NCI-H1105 treated with DMSO at 0.1 percent for 48 hours (cell line): Measurements from ENCODE around the gene SFTA2.
"Not testable (repeated sequence)": the region's sequence is repeated elsewhere in the genome, so short reads cannot be mapped to it uniquely, and the experiment has no call there.

Experiments
- DNase-seq: peaks from one replicate; lab custom pipeline; 2025; lab: John Stamatoyannopoulos, UW

Gene SFTA2

DNA sequence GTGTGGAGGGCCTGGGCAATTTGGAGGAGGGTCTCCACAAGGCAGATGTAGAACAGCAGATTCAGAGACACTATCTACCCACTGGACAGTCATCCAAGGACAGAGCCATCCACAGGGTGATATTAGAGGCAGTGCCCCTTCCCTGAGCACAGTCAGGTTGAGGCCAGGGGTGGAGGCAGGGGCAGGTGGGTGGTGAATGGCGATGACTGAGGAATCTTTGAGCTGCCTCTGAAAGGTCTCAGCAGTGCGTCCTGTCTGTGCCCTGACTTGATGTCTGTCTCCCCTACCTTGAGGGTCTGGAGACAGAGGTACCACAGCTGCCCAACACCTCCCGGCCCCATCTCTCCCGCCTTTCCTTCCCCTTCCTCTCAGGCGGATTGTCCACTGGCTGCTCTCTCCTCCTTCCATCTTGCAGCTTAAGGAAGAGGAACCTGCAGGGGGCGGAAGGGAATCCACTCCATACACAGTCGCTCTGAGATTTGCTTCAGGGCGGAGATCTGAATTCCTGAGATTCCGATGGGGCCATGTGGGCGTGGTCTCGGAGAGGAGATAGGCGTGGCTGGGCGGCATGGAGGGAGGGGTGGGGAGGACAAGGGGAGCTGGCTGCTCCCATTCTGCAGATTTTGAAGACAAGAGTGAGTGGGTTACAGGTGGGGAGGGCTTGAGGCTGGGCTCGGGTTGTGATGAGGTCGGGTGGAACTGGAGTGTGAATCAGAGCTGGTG, 10.5 kb upstream of the SFTA2 start:
- no peak for DNase-seq

DNA sequence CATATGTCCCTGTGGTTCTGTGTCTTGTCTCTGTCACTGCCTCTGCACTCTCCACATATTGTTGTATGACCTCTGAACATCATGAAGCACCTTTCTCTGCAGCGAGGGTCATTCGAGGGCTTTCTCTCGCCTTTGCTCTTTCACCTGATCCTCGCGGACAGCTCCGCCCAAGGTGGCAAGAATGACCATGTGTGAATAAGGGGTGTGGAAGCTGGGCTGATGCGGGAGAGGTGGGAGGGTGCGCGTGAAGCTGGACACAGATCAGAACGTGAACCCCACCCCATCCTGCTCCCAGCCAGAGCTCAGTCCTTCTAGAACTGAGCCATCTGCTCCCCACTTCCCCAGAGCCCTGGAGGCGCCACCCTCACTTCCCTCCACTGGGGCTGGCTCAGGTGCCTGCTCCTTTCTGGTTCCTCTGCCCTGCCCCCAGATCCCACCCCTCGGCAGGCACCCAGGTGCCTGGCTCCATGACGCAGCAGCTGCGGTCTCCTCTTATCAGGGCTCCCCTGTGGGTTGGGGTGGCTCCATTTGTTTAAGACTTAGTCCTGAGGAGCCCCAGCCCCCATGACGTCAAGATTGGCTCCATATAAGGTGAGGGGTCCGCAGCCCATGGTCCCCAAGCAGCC, 8.5 kb upstream of the SFTA2 start, which contains the start of gene MUCL3:
TSS of gene MUCL3 (plus strand) at position 613 of the 626 bp plus-strand sequence. CDS start 27 bp downstream, outside the sequence.
- no peak for DNase-seq

DNA sequence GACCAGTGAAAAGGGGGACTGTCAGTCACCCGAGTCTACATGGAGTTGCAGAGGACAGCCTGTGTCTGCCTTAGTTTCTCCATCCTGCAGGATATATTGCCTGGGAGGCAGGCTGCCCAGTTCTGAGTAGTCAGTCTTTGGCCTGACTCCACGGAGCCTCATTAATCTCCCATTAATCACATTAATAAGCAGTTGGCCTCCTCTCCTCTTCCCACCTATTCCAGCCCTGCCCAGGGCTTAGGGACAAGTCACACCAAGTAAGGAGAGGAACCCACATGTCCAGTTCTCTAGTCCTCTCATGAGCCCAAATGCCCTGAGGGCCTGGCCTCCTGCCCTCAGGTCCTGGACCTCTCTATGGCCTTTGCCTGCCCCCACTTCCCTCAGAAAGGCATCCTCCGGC, 7.5 kb upstream of the SFTA2 start:
- no peak for DNase-seq

DNA sequence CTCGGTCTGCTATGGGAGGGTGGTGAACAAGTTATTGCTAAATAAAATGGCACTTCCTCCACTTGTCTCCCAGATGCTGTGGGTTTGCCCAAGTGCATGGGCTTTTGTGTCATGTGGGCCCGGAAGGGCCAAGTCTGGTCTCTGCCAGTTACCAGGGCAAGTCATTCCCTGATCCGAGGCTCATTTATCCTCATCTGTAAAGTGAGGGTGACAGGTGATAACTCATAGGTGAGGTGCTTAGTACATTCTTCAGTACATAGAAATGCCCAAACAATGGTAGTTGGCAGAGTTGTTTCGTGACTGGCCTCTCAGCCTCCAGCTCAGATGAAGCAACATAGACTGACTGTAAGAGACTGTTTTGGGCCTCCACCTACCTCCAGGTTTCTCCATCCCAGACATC, 6.8 kb upstream of the SFTA2 start:
- DNase-seq, result no peak

DNA sequence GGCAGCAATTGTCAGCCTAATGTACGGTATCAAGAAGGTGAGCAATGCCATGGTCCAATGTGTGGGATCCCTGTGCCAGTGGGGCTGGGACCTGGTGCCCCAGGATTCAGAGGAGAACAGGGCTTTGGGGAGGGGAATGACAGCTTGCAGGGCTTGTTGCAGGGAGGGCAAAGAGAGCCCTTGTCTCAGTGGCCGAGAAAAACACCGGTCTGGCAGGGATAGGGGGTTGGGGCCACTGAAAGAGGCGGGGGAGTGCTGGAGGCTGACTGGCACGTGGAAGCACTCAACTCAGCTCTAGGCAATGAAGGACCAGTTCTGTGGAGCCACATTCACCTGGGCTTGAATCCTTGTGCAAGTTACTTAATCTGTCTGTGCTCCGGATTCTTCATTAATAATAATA, 5.3 kb upstream of the SFTA2 start:
- no peak for DNase-seq

DNA sequence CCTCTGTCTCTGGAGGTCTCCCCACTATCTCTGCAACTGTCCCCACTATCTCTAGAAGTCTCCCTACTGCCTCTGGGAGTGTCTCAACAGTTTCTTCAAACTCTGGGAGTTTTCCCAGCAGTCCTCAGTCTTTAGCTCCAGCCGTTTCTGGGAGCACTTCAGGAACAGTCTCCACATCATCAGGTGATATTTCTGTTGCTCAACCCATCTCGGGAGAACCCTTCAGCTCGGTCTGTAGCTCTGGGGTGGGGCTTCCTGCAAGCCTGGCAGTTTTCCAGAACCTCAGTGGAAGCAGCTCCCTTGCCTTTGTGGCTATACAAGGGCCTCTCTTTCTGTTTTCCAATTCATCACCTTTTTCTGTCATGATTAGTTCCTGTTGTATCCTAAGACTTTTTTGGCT, 3.0 kb upstream of the SFTA2 start:
- no peak for DNase-seq

DNA sequence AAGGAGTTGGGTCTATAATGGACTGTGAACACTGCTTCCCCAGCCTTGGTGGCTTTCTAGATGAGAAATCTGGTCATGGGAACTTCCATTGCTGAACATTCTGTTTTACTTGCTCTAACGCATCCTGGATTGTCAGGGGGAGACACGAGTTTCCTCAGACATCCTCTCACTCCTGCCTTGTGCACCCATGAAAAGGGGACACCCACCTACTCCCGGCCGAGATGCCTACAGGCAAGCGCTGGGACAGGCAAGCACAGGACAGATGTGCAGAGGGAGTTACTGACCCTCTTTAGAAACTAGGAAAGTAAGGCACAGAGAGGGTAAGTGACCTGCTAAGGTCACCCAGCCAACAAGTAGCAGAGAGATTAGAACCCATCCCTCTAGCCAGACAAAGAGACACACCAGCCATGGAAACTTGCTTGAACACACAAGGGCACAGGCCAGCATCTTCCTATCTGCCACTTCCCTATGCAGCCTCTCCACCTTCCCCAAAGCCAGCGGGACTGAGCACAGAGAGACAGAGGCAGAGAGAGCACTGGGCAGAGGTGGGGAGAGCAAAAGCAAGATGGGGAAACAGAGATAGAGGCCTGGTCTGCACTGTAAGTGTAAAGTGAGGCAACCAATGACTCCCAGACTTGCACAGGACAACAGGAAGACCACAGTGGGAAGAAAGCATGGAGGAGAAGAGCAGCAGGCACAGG, 845 bp upstream of the SFTA2 start:
- DNase-seq, result no peak

DNA sequence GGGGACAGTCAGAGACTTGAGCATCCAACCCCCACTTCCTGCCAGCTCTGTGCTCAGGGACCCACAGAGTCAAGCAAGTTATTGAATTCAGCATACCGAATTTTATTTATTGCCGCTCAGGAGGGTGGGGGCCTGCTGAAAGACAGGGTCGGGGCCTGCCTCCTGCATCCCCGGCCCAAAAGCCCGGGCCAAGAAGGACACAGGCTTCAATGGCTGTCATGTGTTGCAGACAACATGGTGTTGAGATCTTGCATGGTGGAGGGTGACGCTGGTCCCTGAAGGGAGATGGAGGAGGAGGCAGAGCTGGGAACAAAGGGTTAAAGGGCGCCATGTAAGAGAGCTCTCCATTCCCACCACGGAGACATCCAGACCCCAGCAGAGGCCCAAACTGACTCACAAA, 698 bp downstream of the SFTA2 start:
- no peak for DNase-seq

DNA sequence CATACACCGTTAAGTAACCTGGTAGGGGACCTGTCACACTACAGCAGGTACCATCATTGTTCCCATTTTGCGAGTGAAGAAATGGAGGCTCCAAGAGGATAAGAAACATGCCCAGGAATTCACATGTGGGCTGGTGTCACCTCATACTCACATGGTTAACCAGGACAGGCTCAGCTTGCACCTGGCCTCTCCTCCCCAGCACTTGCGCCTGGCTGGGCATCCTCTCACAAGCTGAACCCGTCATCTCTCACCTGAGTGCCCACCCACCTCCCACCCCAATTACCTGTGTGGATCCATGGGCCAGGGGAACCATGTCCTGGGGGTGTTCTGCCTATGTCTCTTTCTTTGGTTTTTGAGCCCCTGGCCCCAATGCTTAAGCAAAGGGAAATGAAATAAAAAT, 1.5 kb downstream of the SFTA2 start:
- DNase-seq, result no peak

DNA sequence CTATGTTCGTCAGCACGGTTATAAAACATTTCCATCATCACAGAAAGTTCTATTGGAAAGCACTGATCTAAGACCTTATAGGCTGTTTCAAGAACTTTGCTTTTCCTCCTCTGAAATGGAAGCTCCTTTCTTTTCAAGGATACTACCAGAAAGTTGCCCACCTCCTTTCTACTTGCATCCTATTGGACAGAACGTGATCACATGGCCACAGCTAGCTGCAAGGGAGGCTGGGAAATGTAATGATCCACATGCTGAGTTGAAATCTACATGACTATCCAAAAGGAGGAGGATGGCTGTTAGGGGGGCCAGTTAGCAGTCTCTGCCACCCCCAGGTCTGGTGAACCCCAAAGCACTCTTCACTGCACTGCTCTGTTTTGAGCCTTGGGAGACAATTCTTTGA, 3.3 kb downstream of the SFTA2 start:
- DNase-seq, result no peak

DNA sequence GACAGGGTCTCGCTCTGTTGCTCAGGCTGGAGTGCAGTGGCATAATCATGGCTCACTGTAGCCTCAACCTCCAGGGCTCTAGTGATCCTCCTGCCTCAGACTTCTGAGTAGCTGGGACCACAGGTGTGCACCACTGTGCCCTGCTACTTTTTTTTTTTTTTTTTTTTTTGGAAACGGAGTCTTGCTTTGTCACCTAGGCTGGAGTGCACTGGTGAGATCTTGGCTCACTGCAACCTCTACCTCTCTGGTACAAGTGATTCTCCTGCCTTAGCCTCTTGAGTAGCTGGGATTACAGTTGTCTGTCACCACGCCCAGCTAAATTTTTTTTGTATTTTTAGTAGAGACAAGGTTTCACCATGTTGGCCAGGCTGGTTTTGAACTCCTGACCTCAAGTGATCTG, 4.9 kb downstream of the SFTA2 start:
- not testable (repeated sequence) for DNase-seq

DNA sequence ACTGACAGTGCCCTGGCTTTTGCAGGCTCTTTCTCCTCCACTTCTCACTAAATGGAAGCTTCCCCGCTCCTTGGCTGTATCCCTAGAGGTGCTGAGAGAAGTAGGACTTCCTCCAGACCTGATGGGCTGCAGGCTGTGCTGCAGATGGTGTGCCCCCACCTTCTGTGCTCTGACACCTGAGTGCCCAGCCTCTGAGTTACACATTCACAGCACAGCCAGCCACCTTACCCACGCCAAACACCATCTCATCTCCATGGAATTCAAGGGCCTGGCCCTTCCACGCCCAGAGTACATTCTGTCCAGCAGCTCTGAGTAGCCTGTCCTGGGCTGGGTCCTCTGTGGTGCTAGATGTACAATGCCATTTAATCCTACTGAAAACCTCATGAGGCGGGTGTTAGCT, 5.3 kb downstream of the SFTA2 start:
- DNase-seq, result no peak

DNA sequence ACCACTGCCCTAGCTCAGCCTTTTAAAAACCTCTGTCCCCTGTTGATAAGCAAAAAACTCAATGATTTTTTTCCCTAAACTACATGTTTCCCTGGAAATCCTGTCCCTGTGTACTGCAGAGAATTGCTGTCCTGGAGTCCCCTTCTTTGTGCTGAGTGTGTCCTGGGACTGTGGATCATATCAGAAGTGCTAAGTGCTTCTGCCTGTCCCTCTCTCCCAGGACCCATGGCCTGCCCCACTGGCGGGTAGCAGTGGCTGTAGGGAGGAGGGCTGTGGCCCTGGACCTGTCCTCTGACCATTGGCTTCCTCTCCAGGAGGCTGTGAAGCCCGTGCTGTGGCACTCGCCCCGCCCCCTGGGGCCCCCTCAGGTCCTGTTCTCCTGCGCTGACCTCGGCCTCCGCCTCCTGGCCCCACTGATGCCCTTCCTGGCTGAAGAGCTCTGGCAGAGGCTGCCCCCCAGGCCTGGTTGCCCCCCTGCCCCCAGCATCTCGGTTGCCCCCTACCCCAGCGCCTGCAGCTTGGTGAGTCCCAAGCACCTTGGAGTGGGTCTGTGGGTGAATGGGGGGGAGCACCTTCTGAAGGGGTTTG, 7.8 kb downstream of the SFTA2 start:
- not testable (repeated sequence) for DNase-seq

DNA sequence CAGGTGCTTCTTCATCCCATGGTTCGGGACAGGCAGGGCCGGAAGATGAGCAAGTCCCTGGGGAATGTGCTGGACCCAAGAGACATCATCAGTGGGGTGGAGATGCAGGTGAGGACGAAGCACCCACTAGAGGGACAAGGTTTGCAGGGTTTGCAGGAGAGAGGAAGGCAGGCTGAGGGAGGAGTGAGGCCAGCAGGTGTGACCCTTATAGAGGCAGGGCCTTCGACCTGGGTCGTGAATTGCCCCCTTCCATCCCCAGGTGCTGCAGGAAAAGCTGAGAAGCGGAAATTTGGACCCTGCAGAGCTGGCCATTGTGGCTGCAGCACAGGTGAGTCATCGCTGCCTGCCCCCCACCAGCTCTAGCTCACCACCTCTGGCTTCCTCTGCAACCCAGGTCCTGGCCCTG, 9.5 kb downstream of the SFTA2 start:
- no peak for DNase-seq

DNA sequence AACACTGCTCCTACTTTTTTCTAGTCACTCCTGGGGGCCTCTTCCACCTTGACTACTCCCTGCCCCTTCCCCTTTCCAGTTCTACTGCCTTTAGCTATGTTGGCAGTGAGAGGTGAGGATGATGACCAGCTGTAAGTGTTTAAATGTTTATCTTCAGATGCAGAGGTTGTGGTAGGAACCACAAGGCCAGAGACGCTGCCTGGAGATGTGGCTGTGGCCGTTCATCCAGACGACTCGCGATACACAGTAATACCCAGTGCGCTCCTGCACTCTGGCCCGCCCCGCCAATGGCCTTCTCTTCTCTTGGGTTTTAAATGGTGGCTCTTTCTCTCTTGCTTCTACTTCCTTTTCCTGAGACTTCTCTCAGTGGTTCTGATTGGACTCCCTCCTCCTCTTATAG, 13.3 kb downstream of the SFTA2 start:
- DNase-seq, result no peak

DNA sequence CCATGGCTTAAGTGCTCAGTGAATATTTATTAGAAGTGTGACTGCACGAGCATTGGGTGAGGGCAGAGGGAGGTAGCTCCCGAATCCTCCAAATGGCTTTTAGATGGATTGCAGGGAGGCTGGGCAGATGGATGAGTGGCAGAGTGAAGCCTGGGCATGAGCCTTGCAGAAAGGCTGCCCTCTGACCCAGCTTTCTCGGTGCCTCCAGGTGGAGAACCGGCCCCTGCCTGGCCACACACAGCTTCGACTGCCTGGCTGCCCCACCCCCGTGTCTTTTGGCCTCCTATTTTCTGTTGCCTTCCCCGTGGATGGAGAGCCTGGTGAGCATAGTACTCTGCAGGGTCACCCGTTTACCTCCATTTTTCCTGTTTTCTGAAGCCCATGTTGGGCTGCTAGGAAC, 14.5 kb downstream of the SFTA2 start:
- DNase-seq, result no peak

DNA sequence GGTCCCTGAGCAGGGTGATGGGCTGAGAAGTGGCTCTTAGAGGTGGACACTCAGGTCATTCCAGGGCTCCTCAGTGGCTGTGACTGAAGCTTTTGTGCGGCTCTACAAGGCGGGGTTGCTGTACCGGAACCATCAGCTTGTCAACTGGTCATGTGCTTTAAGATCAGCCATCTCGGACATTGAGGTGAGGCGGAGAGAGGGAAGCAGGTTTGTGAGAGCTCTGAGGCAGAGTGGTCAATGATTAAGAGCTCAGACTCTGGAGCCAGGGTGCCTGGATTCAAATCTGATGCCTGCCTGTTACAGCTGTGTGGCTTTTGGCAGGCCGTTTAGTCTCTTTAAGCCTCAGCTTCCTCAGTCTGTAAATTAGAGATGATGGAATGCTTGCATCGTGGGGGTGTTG, 14.9 kb downstream of the SFTA2 start:
- DNase-seq, result no peak

DNA sequence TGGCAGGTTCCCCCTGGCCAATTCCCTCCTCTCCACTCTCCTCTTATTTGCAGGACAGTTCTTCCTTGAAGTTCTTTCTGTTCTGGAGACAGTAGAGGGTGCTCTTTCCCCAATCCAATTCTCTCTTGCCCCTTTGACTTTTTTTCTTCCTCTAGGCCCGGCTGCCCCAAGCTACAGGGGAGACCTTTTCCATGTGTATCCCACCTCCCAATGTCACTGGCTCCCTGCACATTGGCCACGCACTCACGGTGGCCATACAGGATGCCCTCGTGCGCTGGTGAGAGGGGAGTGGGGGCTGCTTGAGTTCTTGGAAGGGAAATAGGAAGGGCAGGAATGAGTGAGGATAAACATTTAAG, 16.4 kb downstream of the SFTA2 start:
- peak; percentile 44 for DNase-seq

DNA sequence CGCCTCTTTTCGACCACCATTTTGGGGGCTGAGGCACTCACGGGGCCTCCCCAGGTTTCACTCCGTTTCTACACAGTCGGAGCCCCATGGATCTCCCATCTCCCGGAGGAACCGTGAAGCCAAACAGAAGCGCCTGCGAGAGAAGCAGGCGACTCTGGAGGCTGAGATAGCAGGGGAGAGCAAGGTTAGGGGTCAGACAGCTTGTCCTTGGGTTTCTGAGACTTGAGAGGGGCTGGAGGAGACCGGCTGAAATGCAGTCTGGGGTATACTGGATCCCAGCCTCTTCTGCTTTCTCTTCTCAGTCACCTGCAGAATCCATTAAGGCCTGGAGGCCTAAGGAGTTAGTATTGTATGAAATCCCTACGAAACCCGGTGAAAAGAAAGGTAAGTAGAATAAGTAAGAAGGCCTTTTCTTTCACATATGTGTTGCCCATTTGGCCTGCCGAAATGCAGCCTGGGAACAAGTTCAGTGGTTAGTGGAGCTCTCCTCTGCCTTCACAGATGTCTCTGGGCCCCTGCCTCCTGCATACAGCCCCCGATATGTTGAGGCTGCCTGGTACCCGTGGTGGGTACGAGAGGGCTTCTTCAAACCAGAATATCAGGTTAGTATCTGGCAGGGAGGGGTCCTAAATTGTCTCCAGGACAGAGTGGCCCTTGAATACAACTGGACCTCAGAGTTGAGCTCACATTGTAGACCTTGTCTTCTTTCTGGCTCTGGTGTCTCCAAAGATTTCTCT, 16.9 kb downstream of the SFTA2 start:
- DNase-seq, result no peak

DNA sequence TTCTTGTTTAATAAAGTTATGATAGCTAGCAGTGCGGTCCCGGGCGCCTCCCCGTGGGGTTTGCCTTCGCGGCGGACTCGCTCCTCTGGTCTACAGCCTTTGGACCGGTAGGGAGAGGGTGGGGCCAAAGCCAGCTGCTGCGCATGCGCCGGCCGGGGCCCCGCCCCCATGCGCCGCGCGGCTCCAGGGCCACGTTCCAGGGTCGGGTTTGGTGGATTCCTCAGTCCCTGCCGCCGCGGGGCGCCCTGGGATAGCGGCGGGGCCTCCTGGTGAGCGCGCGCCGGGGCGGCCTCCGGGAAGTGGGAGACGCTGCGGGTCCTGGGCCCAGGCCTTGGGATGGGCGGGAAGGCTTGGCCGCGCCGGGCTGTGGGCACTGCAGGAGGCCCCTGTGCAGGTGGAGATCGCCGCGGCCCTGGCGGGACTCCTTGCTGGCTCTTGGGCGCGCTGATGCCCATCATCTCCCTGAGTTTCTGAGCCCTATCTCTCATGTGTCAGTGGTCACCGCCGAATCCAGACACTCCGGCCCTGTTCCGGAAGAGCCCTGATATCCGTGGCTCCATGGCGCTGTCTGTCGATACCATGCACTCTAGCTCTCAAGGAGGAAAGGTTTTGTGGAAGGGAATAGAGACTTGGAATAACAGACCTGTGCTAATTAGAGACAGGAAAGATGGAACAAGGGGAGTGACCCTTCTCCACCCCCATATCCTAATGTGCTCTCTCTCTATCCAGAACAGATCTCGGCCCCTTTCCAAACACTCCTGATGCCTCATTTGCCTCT, 17.7 kb downstream of the SFTA2 start, which contains the start of gene VARS2:
TSS of gene VARS2 (plus strand) at position 163 of the 778 bp plus-strand sequence. CDS start at position 762, 599 bp downstream.
- DNase-seq, result peak; percentile 88

DNA sequence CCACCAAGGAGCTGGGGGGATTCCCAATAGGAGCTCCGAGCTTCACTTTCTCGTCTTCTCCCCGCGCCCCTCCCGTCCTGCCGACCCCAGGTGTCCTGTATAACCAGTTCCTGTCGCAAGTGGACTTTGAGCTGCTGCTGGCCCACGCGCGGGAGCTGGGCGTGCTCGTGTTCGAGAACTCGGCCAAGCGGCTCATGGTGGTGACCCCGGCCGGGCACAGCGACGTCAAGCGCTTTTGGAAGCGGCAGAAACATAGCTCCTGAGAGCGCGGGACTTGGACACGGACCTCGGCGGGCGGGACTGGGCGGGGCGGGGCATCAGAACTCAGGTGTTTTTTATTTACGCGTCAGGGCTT, 18.3 kb downstream of the SFTA2 start:
- DNase-seq, result no peak
